GM21515 (cell line): ENCODE data around the gene DIAPH1.

ENCODE experiments used
- ATAC-seq: cut with Tn5 transposase; IDR thresholded peaks from one replicate; pipeline ENCODE4 v1.9.1; 2021; ENCODE audit not compliant: unreplicated experiment

Gene DIAPH1

DNA sequence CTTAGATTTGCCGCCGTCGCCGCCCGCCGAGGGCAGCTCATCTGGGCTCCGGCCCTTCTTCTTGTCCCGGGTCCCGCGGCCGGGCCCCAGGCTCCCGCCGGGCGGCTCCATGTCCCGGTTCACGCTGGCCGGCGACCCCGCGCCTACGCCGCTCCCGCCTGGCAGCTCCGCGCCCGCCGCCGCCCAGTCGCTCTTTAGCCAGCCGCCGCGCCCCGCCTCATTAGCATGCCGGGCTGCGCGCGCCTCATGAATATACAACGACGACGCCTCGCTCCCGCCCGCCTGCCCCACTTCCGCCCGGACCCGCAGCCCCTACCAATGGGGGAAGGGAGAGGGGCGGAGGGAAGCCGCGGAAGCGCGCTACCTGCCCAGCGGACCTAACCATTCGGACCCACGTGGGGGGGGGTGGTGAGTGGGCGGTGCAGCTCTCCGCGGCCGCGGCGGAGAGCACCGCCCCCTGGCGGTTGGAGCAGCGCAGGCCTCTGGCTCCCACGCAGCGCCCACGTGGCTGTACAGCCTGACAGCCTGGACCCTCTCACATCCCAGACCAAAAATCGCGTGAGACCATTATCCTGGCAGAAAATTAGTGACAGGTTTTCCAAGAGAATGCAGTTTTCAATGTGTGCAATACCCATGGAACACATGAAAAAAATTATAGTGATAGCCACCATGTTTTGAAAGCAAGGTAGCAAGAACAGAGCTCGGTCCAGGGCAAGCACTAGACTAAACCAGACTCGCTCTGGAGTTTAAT is at the start of gene DIAPH1:
Gene DIAPH1 (minus strand): TSS at position 197 of the 751 bp plus-strand sequence. CDS start 86 bp downstream, at position 111.
- ATAC-seq, result peak; percentile 81

DNA sequence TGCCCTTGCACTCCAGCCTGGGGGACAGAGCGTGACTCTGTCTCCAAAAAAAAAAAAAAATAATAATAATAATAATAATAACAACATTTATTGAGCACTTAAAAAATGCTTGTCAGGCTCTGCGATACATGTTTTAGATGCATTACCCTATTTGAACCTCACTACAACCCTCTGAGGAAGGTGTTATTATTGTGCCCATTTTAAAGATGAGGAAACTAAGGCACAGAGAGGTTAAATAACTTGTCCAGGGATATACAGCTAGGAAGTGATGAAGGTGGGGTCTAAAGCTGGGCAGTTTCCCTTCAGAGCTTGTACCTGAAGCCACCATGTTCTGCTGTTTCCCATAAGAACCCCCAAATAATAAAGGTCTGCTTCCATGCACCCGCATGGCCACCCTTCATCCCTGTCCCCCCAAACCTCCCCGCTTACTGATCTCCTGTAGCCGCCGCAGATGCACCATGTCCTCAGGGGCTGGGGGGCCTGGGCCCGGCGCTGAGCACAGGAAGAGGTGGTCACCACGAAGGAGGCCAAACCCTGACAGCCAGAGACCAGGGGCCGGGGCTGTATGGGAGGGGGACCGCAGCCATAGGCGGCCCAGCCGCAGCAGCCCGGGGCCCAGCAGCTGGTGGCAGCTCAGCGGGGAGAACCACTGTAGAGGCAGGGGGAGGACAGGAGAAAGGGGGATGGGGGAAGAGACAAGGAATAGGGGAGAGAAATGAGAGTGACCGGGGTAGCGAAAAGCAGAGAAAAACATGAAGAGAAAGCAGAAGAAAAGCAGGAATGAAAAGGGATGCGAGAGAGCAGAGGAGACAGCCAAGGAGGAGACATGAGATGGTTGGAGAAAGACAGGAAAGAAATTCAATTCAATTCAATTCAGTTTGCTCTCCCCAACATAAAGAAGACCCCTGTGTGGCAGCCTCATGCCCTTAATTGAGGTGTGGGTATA is 47.5 kb upstream of the DIAPH1 start:
- ATAC-seq, result no peak

DNA sequence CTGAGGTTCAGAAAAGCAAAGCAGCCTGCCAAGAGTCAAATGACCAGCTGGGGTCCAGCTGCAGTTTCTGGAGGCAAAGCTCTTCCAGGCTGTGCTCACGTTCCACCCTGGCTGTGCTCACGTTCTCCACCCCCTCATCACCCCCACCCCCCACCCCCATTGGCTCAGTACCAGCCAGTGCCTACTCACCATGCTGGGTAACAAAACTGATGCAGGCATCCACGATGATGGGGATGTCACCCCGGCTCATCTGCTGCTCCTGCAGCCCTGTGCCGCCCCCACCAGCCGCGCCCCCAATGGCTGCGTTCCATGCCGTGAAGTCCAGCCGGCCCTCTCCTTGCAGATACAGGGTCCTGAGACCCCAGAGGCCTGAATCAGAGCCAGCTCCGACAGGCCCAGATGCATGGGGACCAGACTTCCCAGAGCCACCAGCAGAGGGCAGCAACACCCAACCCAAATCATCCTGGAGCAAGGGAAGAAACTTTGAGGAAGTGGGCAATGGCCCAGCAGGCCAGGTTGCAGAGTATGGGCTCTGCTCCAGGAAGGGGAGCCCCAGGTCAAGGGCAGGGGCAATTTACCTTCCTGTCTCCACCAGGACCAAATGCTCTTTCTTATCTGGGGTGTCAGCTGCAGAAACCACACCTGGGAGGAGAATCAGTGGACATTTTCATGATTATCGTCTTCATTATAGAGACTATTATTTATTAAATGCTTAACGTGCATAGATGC is 46.1 kb upstream of the DIAPH1 start:
- ATAC-seq, result peak; percentile 93

DNA sequence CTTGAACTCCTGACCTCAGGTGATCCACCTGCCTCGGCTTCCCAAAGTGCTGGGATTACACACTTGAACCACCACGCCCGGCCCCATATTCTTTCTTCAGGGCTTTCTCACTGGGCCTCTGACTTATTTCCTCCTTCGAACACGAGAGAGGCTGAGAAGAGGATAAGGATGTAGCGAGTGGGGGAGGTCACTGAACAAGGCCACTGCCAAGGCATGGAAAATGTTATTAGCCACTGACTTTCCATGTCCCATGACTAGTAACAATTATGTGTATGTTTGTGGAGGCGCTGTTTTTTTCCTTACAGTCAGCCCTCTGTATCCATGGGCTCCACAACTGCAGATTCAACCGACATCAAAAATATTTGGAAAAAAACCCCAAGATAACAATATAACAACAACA is 44.7 kb upstream of the DIAPH1 start:
- ATAC-seq, result no peak

DNA sequence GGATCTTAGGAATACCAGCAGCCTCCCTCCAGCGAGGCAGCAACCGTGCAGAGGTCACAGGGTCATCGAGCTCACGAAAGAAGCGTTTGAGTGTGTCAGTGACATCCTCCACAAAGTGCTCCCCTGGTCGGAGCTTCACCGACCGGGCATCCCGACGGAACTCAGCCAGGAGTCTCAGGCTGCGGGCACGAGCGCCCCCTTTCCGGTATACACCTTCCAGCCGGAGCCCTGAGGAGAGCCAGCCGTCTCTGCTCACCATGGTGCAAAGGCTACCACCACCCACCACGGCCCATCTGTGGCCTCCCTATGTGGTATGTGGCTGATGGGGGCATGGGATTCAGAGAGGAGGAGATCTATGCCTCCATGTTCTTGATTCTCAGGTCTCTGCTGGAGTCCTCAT is 43.2 kb upstream of the DIAPH1 start:
- no peak for ATAC-seq

DNA sequence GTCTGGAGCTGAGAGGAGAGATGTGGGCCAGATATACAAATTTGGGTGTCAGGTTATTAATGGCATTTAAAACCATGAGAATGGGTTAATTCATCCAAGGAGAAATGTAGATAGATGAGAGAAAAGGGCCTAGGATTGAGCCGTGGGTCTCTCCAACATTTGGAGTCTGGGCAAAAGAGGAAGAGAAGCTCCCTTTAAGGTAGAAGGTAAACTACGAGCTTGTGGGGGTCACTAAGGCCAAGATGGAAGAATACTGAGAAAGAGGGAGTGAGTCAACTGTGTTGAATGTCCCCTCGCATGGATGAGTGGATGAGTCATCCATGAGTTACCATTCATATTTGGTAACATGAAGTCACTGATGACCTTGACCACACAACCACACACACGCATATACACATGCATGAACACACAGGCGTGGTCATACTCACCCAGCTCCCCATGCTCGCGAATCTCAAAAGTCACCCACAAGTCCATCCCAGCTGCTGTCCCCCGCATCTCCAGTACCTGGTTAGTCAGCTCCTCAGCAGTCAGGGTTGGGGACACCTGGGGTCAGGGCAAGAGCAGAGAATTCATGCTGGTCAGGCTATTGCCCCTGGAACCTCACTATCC is 39.2 kb upstream of the DIAPH1 start:
- ATAC-seq, result no peak

DNA sequence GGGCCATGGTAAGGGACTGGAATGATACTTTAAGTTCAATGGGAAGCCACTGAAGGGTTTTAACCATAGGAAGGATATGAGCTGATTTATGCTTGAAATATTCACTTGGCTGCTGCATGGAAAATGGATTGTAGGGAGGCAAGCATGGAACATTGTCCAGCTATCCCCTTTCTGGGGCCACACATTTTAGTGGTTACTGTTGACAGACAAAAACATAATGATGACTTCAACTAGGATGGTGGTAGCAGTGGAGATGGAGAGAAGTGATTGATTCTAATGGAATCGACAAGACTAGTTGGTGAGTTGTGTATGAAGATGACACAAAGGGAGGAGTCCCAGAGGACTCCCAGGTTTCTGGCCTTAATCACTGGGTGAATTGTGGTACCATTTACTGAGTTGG is 38.6 kb upstream of the DIAPH1 start:
- no peak for ATAC-seq

DNA sequence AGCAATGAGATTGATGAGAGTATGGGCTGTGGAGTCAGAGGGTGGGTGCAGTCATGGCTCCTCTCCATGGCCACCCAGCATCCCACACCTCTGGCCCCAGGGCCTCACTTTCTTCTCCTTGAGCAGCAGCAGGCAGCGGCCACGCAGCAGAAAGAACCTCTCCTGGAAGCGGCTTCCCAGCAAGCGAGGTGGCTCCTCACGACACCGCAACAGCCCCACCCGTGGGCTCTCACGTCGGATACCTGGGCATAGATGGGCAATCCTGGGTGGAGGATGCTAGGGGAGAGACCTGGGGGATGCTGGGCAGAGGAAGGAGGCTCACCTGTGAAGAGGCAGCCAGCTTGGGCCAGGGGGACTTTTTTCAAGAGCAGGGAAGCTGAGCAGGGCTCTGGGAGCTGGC is 37.6 kb upstream of the DIAPH1 start:
- no peak for ATAC-seq

DNA sequence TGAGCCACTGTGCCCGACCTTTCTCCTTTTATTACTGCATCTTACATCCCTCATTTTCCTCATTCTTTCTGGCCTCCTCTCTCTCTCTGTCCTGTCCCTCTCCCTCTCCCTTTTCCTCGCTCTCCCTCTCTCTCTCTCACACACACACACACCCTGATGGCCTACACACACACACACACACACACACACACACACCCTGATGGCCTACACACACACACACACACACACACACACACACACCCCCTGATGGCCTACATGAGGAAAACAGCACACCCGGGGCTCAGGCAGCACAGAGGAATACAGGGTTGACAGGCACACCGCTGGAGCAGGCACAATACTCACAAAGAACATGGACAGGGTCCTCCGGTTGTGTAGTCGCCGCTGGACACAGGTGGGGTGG is 36.2 kb upstream of the DIAPH1 start:
- no peak for ATAC-seq

DNA sequence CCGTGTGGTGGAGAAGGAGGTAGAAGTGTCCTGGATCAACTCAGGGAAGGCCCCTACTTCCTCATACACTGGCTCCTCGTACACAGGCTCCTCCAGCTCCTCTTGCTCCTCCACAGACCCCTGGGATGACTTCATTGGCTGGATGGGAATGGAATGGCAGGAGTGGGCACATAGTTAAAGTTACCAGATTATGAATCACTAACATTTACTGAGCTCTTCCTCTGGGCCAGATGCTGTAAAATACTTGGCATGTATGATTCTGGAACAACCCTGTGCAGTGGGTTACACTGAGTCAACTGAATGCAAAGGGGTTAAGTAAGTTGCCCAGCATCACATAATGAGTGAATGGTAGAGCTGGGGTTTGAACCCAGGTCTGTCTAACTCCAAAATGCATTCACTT is 35.5 kb upstream of the DIAPH1 start:
- ATAC-seq, result no peak

DNA sequence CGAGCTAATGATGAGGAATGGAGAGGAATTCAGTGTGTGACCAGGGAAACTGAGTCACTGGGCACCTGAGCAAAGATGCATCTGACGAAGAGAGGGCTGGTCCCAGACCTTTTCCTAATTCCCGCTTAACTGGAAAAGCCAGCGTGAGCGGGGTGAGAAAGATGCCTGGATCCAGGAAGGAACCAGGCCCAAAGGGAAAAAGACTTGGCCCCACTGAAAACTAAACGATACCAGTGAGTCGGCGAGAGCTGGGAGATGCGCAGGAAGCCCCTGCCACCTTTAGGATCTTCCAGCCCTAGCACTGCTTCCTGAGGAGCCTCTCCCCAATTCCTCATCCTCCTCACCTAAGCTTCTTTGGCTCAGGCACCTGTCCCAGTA is 32.9 kb upstream of the DIAPH1 start:
- no peak for ATAC-seq

DNA sequence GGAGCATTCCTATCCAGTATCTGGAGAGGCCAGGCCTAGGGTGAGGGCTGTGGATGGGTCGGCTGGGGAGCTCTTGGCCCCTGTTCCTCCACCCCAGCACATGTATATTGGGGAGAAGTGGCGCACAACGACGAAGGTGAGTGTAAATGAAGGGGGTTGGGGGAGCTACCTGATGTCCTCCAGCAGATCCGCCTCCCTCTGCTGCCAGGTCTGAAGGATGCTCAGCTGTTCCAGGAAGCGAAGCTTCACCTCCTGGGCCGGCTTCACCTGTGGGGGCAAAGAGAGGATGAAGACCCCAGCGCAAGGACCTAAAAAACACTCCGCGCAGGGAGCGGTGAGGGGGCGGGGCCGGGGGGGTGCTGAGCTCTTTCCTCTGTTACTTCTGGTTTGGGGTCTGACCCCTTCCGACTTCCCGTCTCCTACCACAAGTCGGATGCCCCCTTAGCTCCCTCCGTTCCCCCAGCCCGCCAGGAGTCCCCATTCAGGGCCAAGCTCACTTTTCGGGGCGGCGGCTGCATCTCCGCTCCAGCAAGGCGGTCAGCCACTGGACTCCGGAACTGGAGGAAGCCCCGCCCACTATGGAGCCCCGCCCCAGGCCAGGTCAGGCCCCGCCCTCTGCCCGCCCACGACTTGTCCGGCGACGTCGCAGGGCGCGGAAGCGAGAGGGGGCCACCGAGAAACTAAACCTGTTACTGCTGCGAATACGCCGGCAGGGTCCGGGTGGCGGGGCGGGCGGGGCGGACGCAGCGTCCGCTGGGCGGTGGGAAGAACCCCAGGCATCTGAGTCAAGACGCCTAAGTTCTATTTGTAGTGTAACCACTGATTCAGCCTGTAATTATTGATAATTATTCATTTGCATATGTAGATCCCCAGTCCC is 32.3 kb upstream of the DIAPH1 start, which contains the start of gene FCHSD1:
Gene FCHSD1 (minus strand): TSS at position 568 of the 877 bp plus-strand sequence. CDS start 50 bp downstream, at position 518.
- ATAC-seq, result peak; percentile 88

DNA sequence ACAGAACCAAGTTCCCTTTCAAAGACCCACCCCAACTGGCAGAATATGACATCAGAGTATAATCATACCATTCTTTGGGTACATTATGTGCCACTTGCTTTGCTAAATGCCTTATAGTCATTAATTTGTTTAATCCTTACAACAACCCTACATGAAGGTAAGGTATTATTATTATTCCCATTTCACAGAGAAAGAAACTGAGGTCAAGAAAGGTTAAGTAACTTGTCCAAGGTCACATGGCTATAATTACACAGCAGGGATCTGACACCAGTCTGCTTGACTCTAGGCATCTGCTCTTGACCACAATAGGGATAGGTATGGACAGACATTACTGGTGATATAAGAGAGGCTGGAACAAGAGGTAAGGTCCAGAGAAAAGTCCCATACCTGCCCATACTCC is 31.2 kb upstream of the DIAPH1 start:
- ATAC-seq, result no peak

DNA sequence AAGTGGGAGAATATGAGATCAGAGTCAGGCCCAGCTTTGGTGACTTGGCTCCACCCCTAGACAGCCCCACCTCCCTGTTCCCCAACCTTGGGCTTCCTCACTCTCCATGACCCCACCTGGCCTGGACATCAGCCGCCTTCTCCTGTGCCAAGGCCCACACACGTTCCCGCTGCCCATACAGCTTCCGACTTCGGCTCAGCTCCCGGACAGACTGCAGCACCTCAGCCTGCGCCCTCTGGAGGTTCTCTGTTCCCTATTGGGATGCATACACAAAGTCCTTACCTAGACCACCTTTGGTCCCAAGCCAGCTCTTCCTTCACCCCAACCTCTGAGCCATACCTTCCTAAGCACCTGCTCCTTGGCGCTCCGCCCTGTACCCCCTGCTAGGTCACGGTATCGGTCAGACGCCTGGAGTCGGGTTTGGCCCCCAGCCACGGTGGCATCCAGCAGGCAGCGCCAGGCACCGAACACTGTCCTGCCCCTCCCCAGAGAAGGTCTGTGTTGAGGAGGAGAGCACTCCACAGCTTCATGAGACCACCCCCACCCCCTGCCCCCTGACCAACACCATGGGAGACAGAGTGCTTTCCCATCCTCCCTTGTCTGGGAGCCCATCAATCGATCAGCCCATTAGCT is 30.4 kb upstream of the DIAPH1 start:
- ATAC-seq, result no peak

DNA sequence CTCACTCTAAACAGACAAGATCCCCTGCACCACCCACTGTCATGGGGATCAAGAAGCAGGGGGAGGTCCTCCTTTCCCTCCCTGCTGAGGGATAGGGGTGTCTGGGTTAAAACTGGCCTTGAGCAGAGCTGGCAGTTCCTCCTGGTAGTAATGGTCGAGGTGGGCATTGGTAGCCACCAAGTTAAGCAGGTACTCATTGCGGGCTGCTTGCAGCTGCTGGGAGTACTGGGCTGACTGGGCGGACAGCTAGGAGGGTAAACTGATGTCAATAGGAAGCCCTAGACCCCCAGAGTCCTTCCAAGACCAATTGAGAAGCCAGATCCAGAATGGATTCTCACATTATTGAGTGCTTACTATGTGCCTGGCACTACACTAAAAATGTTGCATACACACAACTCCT is 29.1 kb upstream of the DIAPH1 start:
- no peak for ATAC-seq

DNA sequence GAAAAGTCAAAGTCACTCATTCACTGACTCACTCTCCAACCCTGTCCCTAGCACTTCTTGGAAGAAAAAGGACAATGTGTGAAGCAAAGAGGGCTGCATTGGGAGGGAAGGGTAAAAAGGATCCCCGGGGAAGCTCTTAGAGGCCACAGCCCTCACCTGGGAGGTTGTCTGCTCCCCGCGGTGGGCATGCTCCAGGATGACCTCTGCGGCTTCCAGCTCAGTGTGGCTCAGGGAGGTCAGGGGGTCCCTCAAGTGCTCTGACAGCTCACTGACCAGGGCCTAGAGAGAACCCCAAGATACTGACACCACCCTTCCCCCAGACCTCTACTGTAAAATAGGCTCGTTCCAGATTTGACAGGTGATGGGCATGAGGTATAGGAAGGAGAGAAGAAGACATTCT is 28.4 kb upstream of the DIAPH1 start:
- ATAC-seq, result no peak

DNA sequence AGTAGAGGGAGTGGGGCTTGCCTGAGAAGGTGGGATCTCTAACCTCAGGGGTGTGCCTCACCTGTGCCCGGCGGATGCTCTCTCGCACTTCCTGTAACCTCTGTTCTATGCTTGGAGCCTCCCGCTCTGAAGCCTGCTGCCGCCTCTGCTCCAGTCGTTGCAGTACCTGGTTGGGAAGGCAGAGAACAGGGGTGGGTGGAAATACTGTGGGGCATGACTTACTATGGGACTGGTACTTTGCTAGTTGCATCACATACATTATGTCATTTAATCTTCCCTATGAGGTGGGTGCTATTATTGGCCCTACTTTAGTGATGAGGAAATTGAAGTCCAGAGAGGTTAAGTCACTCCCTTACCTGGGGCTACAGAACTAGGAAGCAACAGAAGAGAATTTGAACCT is 27.2 kb upstream of the DIAPH1 start:
- no peak for ATAC-seq

DNA sequence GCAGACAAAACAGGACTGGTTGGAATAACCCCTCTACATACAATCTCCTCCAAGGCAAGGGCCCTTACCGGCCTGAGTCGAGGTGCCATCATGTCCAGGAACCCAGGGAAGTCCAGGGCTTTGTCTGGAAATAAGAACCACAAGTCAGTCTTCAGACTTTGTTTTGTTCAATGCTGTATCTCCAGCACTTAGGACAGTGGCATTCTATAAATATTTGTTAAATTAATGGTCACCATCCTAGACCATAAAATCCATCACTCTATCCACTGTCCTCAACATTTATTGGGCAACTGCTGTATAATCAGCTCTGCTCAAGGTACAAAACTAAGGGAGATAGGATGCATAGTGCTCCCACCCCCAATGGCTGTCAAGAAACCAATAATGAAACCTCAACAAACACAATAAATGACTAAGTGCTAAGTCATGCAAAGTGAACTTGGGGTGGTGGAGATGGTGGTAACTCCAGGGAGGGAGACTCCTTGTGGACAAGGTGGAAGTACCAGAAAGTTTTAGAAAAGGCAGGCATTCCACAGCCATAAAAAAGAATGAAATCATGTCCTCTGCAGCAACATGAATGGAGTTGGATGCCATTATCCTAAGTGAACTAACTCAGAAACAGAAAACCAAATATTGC is 23.0 kb upstream of the DIAPH1 start:
- no peak for ATAC-seq

DNA sequence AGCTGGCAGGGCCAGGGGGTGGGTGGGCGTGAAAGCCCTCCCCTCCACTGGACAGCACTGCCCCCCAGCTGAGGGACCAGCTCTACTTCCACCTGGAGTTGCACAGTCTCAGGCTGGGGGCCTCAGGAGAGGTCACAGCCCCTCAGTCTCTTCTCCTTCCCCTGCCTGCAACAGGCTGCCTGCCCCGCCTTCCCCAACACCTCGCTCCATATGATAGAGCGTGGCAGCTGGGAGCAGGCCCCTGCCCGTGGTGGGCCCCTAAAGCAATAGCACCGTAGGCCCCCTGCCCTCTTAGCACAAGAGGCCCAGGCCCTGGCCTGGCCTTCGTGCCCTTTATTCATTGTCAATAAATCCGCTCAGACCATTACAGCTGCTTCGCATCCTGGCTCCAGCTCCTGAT is 21.9 kb upstream of the DIAPH1 start:
- no peak for ATAC-seq
